ENCODE results near the gene USP24. TPM values are rescaled to one million over a fixed set of nuclear protein-coding genes. Genes with fewer than 3 reads are reported as not detected.

Gene USP24
- polyA plus RNA-seq, 1 of the 3 experiments (the other 2 are of a cell fraction): 8.1 TPM

- DNase-seq: no peak
- H3K9me2 ChIP-seq: no peaks in the 10 kb centered on the region
- no peak overlapping the region for H3K4me2 ChIP-seq
- no peaks in the 10 kb centered on the region for H3K4me1 ChIP-seq (ENCODE audit: control insufficient read depth in 1 of 2, insufficient read depth in 2 of 2, low read depth in 1 of 2, low read length in 1 of 2)
- no peaks in the 10 kb centered on the region for H3F3A ChIP-seq (replicated peaks; ENCODE audit: insufficient read depth)
- H3K9ac ChIP-seq: no peak overlapping the region
- no peak overlapping the region for H2AFZ ChIP-seq (ENCODE audit: low read depth)
- H3K4me3 ChIP-seq (ENCODE audit: low read depth in 2 of 2, low read length in 1 of 2): no peak overlapping the region
- no peak for TF ChIP-seq CHD2 (IDR thresholded peaks at IDR 0.05; ENCODE audit: low read length, partially characterized antibody)
- no peak for TF ChIP-seq ZBTB33 (IDR thresholded peaks at IDR 0.05; ENCODE audit: borderline replicate concordance, low read depth)
- no peak for TF ChIP-seq RAD21 (IDR thresholded peaks at IDR 0.05; ENCODE audit: low read length)
- no peak for TF ChIP-seq MAX (IDR thresholded peaks at IDR 0.05; ENCODE audit: low read depth)
- ChIA-PET POLR2A (no interaction called here), CTCF (no interaction called here)
- no peaks in the 10 kb centered on the region for H4K20me1 ChIP-seq (ENCODE audit: insufficient read depth)
- H3K79me2 ChIP-seq (ENCODE audit: insufficient read depth): no peaks in the 10 kb centered on the region
- H3K27me3 ChIP-seq (ENCODE audit: insufficient read depth): no peaks in the 10 kb centered on the region
- H3K36me3 ChIP-seq (replicated peaks in 1 of 2; ENCODE audit: control insufficient read depth in 1 of 2, insufficient read depth in 2 of 2, low read length in 1 of 2): no peaks in the 10 kb centered on the region
- no peak overlapping the region for H3K27ac ChIP-seq (ENCODE audit: low read depth in 2 of 2, low read length in 1 of 2)
- H3K9me3 ChIP-seq: peaks cover 5% of the 10 kb centered on the region; the same call in 1 of the 2 replicates
- 67% methylated on average over 3 of the region's 3 CpGs for WGBS (ENCODE audit: low lambda C conversion rate)
These were observed 16.6 kb upstream of the USP24 start for GRCh38 chr1:55231745-55232144.

- no peak for DNase-seq
- CTCF ChIA-PET: interaction anchor here (1.0 to 1.7 kb wide), 2 partner anchors 46 to 209 kb away, joined by 3 to 7 read pairs; no protein-coding TSS in a partner anchor
- H3K4me2 ChIP-seq: no peak overlapping the region
- H3K4me3 ChIP-seq (ENCODE audit: low read depth in 2 of 2, low read length in 1 of 2): no peak overlapping the region
- no peak overlapping the region for H2AFZ ChIP-seq (ENCODE audit: low read depth)
- no peak overlapping the region for H3K27ac ChIP-seq (ENCODE audit: low read depth in 2 of 2, low read length in 1 of 2)
- no peaks in the 10 kb centered on the region for H3K79me2 ChIP-seq (ENCODE audit: insufficient read depth)
- H4K20me1 ChIP-seq (ENCODE audit: insufficient read depth): no peaks in the 10 kb centered on the region
- no peaks in the 10 kb centered on the region for H3K4me1 ChIP-seq (ENCODE audit: control insufficient read depth in 1 of 2, insufficient read depth in 2 of 2, low read depth in 1 of 2, low read length in 1 of 2)
- POLR2A ChIA-PET: no interaction called here
- peaks cover 5% of the 10 kb centered on the region for H3K9me3 ChIP-seq
- no peak overlapping the region for H3K9ac ChIP-seq
- no peaks in the 10 kb centered on the region for H3K36me3 ChIP-seq (replicated peaks in 1 of 2; ENCODE audit: control insufficient read depth in 1 of 2, insufficient read depth in 2 of 2, low read length in 1 of 2)
- no peaks in the 10 kb centered on the region for H3K27me3 ChIP-seq (ENCODE audit: insufficient read depth)
- H3F3A ChIP-seq (replicated peaks; ENCODE audit: insufficient read depth): no peaks in the 10 kb centered on the region
- no peaks in the 10 kb centered on the region for H3K9me2 ChIP-seq
- WGBS (ENCODE audit: low lambda C conversion rate): 87% methylated on average over 3 of the region's 3 CpGs
- no peak for TF ChIP-seq SMC3 (IDR thresholded peaks at IDR 0.05; ENCODE audit: low read depth, low read length)
- TF ChIP-seq POLR2AphosphoS5 (IDR thresholded peaks at IDR 0.05; ENCODE audit: low read depth, low read length): no peak
- TF ChIP-seq ZBTB33 (IDR thresholded peaks at IDR 0.05; ENCODE audit: borderline replicate concordance, low read depth): no peak
- no peak for TF ChIP-seq GABPA (IDR thresholded peaks at IDR 0.05; ENCODE audit: low read depth)
- no peak for TF ChIP-seq MEF2A (IDR thresholded peaks at IDR 0.05; ENCODE audit: borderline replicate concordance, low read depth)
- TF ChIP-seq SIN3A (IDR thresholded peaks at IDR 0.05; ENCODE audit: borderline replicate concordance, low read depth, low read length): no peak
- no peak for TF ChIP-seq RCOR1 (IDR thresholded peaks at IDR 0.05; ENCODE audit: low read length)
- no peak for TF ChIP-seq EP300 (IDR thresholded peaks at IDR 0.05; ENCODE audit: borderline replicate concordance in 1 of 2, low read depth in 1 of 2, low read length in 1 of 2)
- no peak for TF ChIP-seq FOSL2 (IDR thresholded peaks at IDR 0.05; ENCODE audit: borderline replicate concordance, low read depth)
- no peak for TF ChIP-seq ELF1 (IDR thresholded peaks at IDR 0.05)
- no peak for TF ChIP-seq EZH2phosphoT487 (IDR thresholded peaks at IDR 0.05; ENCODE audit: borderline replicate concordance, low read depth)
- TF ChIP-seq REST (IDR thresholded peaks at IDR 0.05; ENCODE audit: low read depth, low read length): no peak
- no peak for TF ChIP-seq FOXJ3 (CRISPR knock-in tag; IDR thresholded peaks at IDR 0.05)
- no peak for TF ChIP-seq CTCF (IDR thresholded peaks at IDR 0.05)
These were observed 15.5 kb upstream of the USP24 start for GRCh38 chr1:55230659-55231058.
